ENCODE results near the gene BCL2L15.
A peak's percentile ranks its signal among the peaks of the same experiment; 100 is the strongest.

Gene BCL2L15

GRCh38 chr1:113887402-113888175 lies at the start of gene BCL2L15:
BCL2L15 (minus strand) TSS chr1:113887581; CDS start chr1:113887375, 206 bp downstream.
- no peak for DNase-seq

GRCh38 chr1:113937146-113937545 lies 49.8 kb upstream of the BCL2L15 start:
- no peak for DNase-seq

GRCh38 chr1:113935970-113936369 lies 48.6 kb upstream of the BCL2L15 start:
- no peak for DNase-seq

GRCh38 chr1:113935176-113935575 lies 47.8 kb upstream of the BCL2L15 start:
- DNase-seq: no peak

- no peak for DNase-seq
Observed at GRCh38 chr1:113934511-113935055, 47.2 kb upstream of the BCL2L15 start.

- no peak for DNase-seq
Observed at GRCh38 chr1:113934006-113934405, 46.6 kb upstream of the BCL2L15 start.

GRCh38 chr1:113931451-113931851 lies 44.1 kb upstream of the BCL2L15 start:
- no peak for DNase-seq

- no peak for DNase-seq
Observed at GRCh38 chr1:113930499-113931161, 43.2 kb upstream of the BCL2L15 start.

GRCh38 chr1:113929750-113930498 lies 42.5 kb upstream of the BCL2L15 start:
- DNase-seq: no peak

GRCh38 chr1:113928941-113929749 lies 41.8 kb upstream of the BCL2L15 start, which contains the start of gene HIPK1:
HIPK1 (plus strand) TSS chr1:113929324.
- peak; percentile 73 for DNase-seq

- no peak for DNase-seq
Observed at GRCh38 chr1:113928187-113928930, 41.0 kb upstream of the BCL2L15 start.

GRCh38 chr1:113924473-113924872 lies 37.1 kb upstream of the BCL2L15 start:
- DNase-seq: no peak

- no peak for DNase-seq
Observed at GRCh38 chr1:113922957-113923356, 35.6 kb upstream of the BCL2L15 start.

GRCh38 chr1:113918243-113918642 lies 30.9 kb upstream of the BCL2L15 start:
- DNase-seq: no peak

- no peak for DNase-seq
Observed at GRCh38 chr1:113917400-113918082, 30.2 kb upstream of the BCL2L15 start.

GRCh38 chr1:113916974-113917373 lies 29.6 kb upstream of the BCL2L15 start:
- no peak for DNase-seq

GRCh38 chr1:113913887-113914664 lies 26.7 kb upstream of the BCL2L15 start:
- DNase-seq: no peak

- DNase-seq: no peak
Observed at GRCh38 chr1:113913312-113913668, 25.9 kb upstream of the BCL2L15 start.

- no peak for DNase-seq
Observed at GRCh38 chr1:113912594-113913311, 25.4 kb upstream of the BCL2L15 start.

- peak; percentile 26 for DNase-seq
Observed at GRCh38 chr1:113905435-113905861, 18.1 kb upstream of the BCL2L15 start.

Measured in NCI-H748 treated with DMSO at 0.1 percent for 48 hours (cell line).